Small intestine (tissue), 7 donors: Measurements from ENCODE around the gene UVRAG. TPM values are rescaled to one million over a fixed set of nuclear protein-coding genes. Genes with fewer than 3 reads are reported as not detected.

Source experiments
- DNase-seq, 2 donors: peaks; one replicate each; pipeline versions ENCODE4 v3.0.0 to v3.0.0-alpha.2; 2013
- FAIRE-seq: peaks from 2 replicates; lab custom pipeline; 2012; peaks lifted over from hg19 to GRCh38; lab: Jason Lieb, UNC
- H3K27ac ChIP-seq, 3 donors: one replicate each; pipeline ENCODE4 v1.5.1; 2013; ENCODE audit warnings: low read length in 2 of 3, mild to moderate bottlenecking in 2 of 3, control low read depth in 1 of 3, inconsistent platforms in 1 of 3, low read depth in 1 of 3, moderate library complexity in 1 of 3
- H3K27me3 ChIP-seq, 3 donors: one replicate each; pipeline ENCODE4 v1.6.1; 2013; ENCODE audit warnings: low read length in 3 of 3, inconsistent platforms in 1 of 3; ENCODE audit not compliant: control insufficient read depth in 3 of 3, insufficient read depth in 3 of 3
- H3K36me3 ChIP-seq, 3 donors: one replicate each; pipeline ENCODE4 v1.6.1; 2013; ENCODE audit warnings: low read length in 3 of 3, inconsistent platforms in 1 of 3, low read depth in 1 of 3, mild to moderate bottlenecking in 1 of 3, moderate library complexity in 1 of 3; ENCODE audit not compliant: control insufficient read depth in 3 of 3, insufficient read depth in 2 of 3
- H3K4me1 ChIP-seq, 3 donors: one replicate each; pipeline ENCODE4 v1.6.1; 2013; ENCODE audit warnings: low read length in 2 of 3, inconsistent platforms in 1 of 3, low read depth in 1 of 3, mild to moderate bottlenecking in 1 of 3, moderate library complexity in 1 of 3; ENCODE audit not compliant: control insufficient read depth in 3 of 3, insufficient read depth in 2 of 3
- H3K4me3 ChIP-seq, 3 donors: one replicate each; pipeline ENCODE4 v1.5.1; 2013; ENCODE audit warnings: low read length in 3 of 3, control low read depth in 1 of 3, inconsistent platforms in 1 of 3, low read depth in 1 of 3, mild to moderate bottlenecking in 1 of 3, moderate library complexity in 1 of 3
- H3K9me3 ChIP-seq, 2 donors: one replicate each; pipeline ENCODE4 v1.6.1; 2013; ENCODE audit warnings: low read depth in 1 of 2, low read length in 1 of 2; ENCODE audit not compliant: control insufficient read depth in 2 of 2, insufficient read depth in 1 of 2
- WGBS, 3 donors: extraction: QIAGEN DNeasy Blood & Tissue Kit; methylation state at CpG; one replicate each; pipeline ENCODE4 v1.1.7; 2013; 5-methylcytosine and 5-hydroxymethylcytosine counted together
- polyA plus RNA-seq, 4 donors: library from polyadenylated mRNA; stranded (reverse) in 3 of 4; unstranded in 1 of 4; fragments of 200-250 nt in 3 of 4; fragments of 120-200 nt in 1 of 4; gene quantifications; one replicate each; pipeline versions ENCODE4 v1.2.1 to v1.2.3, GENCODE V29; 2013
- donor health status: healthy with polysubstance abuse.
- donor health status: control.
- donor health status: control.
- donor health status: Bipolar disorder and iron deficiency.
- donor health status: healthy.

The UVRAG gene
- polyA plus RNA-seq, 4 donors: 5.4 to 13.2 (median 7.1) TPM

DNA sequence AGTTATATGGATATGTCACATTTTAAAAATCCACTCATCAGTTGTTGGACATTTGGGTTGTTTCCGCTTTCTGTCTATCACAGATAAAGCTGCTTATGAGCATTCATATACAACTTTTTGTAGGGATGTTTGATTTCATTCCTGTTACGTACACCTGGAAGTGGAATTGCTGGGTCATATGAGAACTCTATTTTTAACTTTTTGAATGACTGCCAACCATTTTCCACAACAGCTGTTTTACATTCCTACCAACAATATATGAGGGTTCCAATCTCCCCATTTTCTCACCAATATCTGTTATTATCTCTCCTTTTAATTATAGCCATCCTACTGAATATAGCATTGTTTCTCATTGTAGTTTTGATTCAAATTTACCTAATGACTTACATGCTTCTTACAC, 172.0 kb downstream of the UVRAG start:
- Histone ChIP-seq H3K4me3 (no peak overlapping the region), H3K27me3 (no peaks in the 10 kb centered on the region), H3K9me3 (no peaks in the 10 kb centered on the region), H3K36me3 (peaks cover 0 to 7% (median 6%) of the 10 kb centered on the region in 3 donors), H3K27ac (no peak overlapping the region), H3K4me1 (peaks cover 0 to 1% (median 0%) of the 10 kb centered on the region in 3 donors)
- 83 to 93% (median 92%) methylated on average over 2 of the region's 2 CpGs for WGBS, 3 donors
- FAIRE-seq (no peak), DNase-seq (no peak)

DNA sequence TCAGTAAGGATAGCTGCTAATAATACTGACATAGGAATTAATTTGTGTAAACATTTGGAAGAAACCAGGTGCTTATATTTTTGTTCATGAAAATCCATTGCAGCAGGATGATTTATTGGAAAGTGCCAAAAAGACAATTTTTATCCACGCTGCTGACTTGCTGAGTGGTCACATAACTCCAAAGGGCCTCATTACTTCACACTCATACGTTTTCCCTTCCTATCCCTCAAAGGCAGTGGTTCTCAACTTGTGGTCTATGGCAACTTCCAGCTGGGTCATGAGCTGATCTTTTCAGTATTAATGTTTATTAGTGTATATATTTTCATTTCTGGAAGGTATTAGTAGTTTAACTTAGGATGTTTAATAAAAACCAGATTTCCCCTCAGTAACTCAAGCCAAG, 178.1 kb downstream of the UVRAG start:
- H3K4me3 ChIP-seq: no peak overlapping the region
- FAIRE-seq (no peak), DNase-seq (no peak)
- no peaks in the 10 kb centered on the region for H3K9me3 ChIP-seq
- peaks cover 0 to 3% (median 0%) of the 10 kb centered on the region in 3 donors for H3K36me3 ChIP-seq
- H3K27ac ChIP-seq: no peak overlapping the region
- H3K27me3 ChIP-seq: no peaks in the 10 kb centered on the region
- peaks cover 0 to 1% (median 0%) of the 10 kb centered on the region in 3 donors for H3K4me1 ChIP-seq
- 92 to 96% (median 93%) methylated on average over 2 of the region's 2 CpGs for WGBS, 3 donors

DNA sequence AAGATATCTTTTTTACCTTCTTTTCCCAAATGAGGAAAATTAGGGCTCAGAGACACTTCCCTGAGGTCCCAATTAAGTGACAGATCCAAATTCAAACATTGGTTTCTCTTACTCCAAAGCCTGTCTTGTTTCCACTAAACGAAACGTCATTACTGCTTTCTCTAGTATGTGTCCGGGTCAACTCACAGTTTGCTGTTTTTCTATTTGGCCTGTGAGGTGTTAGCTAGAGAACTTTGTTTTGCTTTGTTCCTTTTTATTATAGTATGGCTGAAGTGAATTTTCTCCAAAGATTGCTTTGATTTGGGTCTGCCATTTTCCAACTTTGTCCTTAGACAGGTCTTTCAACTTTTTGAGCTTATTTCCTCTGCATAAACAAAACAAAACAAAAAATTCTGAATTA, 179.6 kb downstream of the UVRAG start:
- WGBS, 3 donors: 94 to 95% (median 94%) methylated on average over 3 of the region's 3 CpGs
- no peak overlapping the region for H3K27ac ChIP-seq
- FAIRE-seq (no peak), DNase-seq (no peak)
- H3K9me3 ChIP-seq: no peaks in the 10 kb centered on the region
- H3K4me3 ChIP-seq: no peak overlapping the region
- H3K36me3 ChIP-seq: no peaks in the 10 kb centered on the region
- no peaks in the 10 kb centered on the region for H3K27me3 ChIP-seq
- peaks cover 0 to under 1% (median 0%) of the 10 kb centered on the region in 3 donors for H3K4me1 ChIP-seq

DNA sequence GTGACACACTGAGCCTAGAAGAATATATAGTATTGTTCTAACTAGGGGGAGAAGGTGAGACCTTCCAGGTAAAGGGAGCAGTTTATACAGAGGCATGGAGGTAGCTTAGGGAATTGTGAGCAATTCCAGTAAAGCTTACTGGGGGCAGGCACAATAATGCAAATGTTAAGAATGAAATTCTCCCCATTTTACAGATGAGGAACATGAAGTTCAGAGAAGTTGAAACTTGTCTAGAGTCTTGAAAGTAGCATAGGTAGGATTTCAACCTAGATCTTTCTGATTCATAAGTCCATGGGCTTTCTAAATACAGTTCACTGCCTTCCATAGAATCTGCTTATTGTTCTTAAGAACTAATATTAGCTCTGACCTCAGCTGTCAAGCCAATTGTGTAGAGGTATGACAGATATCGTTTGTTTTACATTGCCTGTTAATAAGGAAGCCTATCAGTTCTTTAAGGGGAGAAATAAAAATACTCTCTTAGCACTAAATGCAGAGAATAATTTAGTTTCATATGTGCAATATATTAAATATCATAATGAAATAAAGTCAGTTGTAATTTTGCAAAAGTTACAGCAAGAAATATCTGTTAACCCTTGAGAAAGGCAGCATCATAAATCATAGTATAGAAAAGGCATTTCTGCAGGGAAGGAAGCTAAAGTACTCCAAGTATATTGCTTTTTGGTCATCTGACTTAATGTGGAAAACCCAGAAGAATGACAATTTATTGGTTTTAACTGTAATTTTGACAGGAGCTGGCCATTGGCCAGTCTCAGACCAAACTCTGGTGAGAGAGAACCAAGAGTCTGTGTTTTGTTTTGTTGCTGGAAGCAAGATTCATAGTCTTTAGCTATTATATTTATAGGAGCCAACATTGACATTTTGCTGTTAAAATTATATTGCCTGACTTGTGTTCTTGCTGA, 181.8 kb downstream of the UVRAG start:
- no peaks in the 10 kb centered on the region for H3K4me1 ChIP-seq
- no peak overlapping the region for H3K4me3 ChIP-seq
- 68 to 86% (median 71%) methylated on average over 1 of the region's 1 CpG for WGBS, 3 donors
- H3K36me3 ChIP-seq: peaks cover 0 to 3% (median 0%) of the 10 kb centered on the region in 3 donors
- DNase-seq: no peak
- no peaks in the 10 kb centered on the region for H3K27me3 ChIP-seq
- no peak for FAIRE-seq
- H3K9me3 ChIP-seq: no peaks in the 10 kb centered on the region
- no peak overlapping the region for H3K27ac ChIP-seq

DNA sequence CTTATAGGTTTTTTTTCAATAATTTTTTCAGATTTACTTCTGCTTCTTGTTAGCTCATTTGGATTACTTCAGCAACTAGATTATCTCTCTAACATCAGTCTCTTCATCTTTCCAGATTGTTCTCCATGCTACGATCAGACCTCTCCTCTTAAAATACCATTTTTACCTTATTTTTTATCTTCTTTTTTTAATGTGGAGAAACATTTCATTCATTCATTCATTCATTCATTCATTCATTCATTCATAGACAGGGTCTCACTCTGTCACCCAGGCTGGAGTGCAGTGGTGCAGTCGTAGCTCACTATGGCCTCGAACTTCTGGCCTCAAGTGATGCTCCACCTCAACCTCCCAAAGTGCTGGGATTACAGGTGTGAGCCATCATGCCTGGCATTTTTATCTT, 189.4 kb downstream of the UVRAG start:
- no peaks in the 10 kb centered on the region for H3K4me1 ChIP-seq
- H3K9me3 ChIP-seq: no peaks in the 10 kb centered on the region
- peaks cover 2 to 27% (median 3%) of the 10 kb centered on the region in 3 donors for H3K36me3 ChIP-seq
- H3K4me3 ChIP-seq: no peak overlapping the region
- no peaks in the 10 kb centered on the region for H3K27me3 ChIP-seq
- DNase-seq: no peak
- WGBS, 3 donors: 95 to 99% (median 98%) methylated on average over 3 of the region's 3 CpGs
- H3K27ac ChIP-seq: no peak overlapping the region
- no peak for FAIRE-seq

DNA sequence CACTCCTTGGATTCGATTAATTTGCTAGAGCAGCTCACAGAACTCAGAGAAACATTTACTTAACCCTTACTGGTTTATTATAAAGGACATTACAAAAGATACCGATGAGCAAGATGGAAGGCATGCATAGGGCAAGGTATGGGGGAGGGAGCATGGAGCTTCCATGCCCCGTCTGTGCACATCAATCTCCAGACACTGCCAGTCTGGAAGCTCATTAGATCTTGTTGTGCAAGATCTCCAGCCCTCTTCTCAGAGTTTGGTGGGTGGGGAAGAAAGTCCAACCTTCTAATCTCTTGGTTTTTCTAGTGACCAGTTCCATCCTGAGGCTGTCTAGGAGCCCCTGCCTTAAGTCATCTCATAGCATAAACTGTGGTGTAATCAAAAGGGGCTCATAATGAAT, 190.7 kb downstream of the UVRAG start:
- WGBS, 3 donors: 97 to 99% (median 98%) methylated on average over 3 of the region's 3 CpGs
- Histone ChIP-seq H3K4me3 (no peak overlapping the region), H3K27me3 (no peaks in the 10 kb centered on the region), H3K4me1 (no peaks in the 10 kb centered on the region), H3K9me3 (no peaks in the 10 kb centered on the region), H3K27ac (no peak overlapping the region), H3K36me3 (peaks cover 2 to 24% (median 3%) of the 10 kb centered on the region in 3 donors)
- no peak for FAIRE-seq
- DNase-seq: no peak

DNA sequence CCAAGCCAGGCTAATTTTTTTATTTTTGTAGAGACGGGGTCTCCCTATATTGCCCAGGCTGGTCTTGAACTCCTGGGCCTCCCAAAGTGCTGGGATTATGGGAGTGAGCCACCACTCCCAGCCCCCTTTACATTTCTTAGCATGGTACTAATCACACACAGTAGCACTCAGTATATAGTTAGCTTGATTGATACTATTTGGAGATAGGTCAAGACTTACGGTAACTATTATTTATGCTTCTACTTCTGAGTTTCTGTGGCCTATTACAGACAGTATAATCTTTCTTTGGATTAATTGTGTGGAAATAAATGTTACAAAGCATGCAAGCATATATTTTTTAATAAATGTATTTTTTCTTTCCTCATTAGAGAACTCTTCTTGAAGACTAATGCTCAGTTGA, 192.2 kb downstream of the UVRAG start:
- H3K36me3 ChIP-seq: peaks cover 2 to 27% (median 3%) of the 10 kb centered on the region in 3 donors
- 98 to 100% (median 99%) methylated on average over 2 of the region's 2 CpGs for WGBS, 3 donors
- no peak overlapping the region for H3K4me3 ChIP-seq
- H3K4me1 ChIP-seq: no peaks in the 10 kb centered on the region
- no peaks in the 10 kb centered on the region for H3K9me3 ChIP-seq
- no peaks in the 10 kb centered on the region for H3K27me3 ChIP-seq
- DNase-seq (no peak), FAIRE-seq (no peak)
- H3K27ac ChIP-seq: no peak overlapping the region

DNA sequence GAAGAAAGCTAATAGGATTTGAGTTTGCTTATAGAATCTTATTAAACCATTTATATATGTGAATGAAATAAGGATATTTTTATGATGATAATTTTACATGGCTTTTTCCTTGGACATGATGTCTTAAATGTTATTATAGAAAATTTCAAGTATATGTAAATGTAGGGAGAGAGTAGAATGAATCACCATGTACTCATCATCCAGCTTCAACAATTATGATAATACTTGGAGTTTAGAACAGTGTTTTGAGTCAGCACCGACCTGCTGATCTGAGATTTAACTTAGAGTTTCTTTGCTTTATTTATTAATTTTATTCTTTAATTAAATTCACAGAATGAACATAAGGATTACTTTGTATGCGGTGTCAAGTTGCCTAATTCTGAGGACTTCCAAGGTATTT, 193.5 kb downstream of the UVRAG start:
- Histone ChIP-seq H3K36me3 (peaks cover 2 to 27% (median 3%) of the 10 kb centered on the region in 3 donors), H3K27me3 (no peaks in the 10 kb centered on the region), H3K4me3 (no peak overlapping the region), H3K4me1 (no peaks in the 10 kb centered on the region), H3K27ac (no peak overlapping the region), H3K9me3 (no peaks in the 10 kb centered on the region)
- WGBS, 3 donors: 84 to 95% (median 94%) methylated on average over 2 of the region's 2 CpGs
- DNase-seq (no peak), FAIRE-seq (no peak)
